Forelimb muscle (tissue), 1 donor: ENCODE data around the gene MROH9. TPM values are rescaled to one million over a fixed set of nuclear protein-coding genes. Genes with fewer than 3 reads are reported as not detected.
"Not testable (repeated sequence)": the region's sequence is repeated elsewhere in the genome, so short reads cannot be mapped to it uniquely, and the experiment has no call there.

ENCODE experiments used
- DNase-seq: peaks from one replicate; pipeline ENCODE4 v3.0.0-alpha.2; 2013; ENCODE audit warnings: low read depth
- polyA plus RNA-seq: library from polyadenylated mRNA; unstranded; fragments of 120-200 nt; gene quantifications from one replicate; pipeline ENCODE4 v1.2.1, GENCODE V29; 2013; ENCODE audit not compliant: insufficient read length

The MROH9 gene, protein sequence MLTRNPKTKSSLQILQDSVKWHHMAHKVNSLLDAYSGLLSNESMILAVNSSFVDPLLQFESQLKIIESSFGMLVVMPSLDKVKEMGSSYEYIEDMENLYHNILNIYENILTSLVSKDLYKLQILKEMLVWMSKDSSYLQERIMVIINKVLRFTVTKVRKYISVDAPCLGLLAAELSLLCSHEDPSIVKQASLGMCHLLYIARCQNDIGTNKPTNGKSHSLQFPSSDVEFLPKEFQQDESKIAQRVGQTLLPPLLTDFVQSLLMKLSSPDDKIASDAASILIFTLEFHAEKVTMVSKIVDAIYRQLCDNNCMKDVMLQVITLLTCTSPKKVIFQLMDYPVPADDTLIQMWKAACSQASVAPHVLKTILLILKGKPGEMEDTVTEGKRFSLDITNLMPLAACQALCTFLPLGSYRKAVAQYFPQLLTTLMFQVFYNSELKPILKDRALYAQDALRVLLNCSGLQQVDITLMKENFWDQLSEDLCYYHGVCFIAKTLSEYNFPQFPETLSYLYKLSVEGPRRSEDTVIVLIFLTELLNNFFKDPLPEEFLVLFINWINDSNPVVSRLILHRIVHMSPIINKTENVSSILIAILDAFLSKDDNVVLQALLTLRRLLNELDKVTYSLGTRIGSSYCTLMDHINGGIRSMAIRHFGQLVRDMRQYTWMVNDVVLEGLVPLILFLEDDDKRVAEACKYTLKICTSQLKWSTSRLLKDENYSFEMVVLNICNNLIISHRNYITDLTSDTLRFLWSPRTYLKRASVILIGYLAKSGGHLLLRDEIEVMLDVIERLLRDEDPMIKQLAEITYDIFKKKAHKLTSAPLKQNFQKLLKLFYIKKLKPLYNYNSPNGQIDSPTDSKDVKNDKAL
- not detected for polyA plus RNA-seq

DNA sequence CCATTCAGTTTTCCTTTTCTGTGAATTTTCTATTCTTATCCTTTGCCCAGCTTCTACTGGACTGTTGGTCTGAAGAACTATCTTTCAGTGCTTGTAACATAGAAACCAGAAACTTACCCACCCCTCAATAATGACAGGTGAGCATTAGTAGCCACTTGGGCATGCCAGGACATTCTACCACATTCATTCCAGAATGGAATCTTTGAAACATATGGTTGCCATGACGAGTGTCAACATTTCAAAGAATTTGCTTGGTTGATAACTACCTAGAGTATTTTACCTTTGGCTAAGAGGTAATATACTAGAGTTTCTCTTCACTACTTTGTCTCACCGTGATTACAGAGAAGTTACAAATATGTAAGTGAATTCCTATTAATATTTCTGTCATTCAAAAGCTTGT lies at the start of gene MROH9:
MROH9 (plus strand) TSS at position 304 of the 400 bp plus-strand sequence. CDS start 10,023 bp downstream, outside the sequence.
- DNase-seq: no peak

DNA sequence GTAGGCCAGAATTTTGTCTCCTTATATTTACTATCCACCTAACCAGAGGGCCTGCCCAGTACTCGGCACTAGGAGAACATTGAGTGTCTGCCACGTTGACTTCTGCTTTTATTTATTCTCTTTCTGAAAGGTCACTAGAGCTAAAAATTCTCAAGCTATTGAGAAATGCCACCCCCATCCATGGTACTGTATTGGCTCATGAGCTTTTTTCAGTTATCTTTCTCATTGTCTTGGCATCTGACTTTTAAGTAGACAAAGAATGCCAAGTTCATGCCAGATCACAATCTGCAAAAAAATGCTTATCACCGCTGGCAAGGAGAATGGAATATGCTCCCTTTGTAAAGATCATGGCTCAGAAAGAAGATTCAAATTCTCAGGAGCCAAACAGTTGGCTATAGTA lies 49.8 kb upstream of the MROH9 start:
- no peak for DNase-seq

DNA sequence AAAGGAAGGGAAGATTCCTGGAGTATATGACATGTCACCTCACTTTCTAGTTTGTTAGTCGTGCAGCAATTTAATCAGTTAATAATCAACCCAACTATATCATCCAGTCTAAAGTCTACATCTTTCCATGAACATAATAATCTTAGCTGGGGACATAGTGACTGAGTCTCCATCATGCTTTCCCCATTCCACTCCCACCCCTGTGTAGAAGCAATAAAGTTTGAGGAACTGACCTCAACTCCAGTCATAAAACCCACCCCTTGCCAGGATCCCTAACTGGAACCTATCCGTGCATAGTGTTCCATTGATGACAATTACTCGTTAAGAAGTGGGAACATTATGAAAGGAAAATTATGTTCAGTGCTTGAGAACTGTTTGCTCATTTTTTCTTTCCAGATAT lies 48.9 kb upstream of the MROH9 start:
- no peak for DNase-seq

DNA sequence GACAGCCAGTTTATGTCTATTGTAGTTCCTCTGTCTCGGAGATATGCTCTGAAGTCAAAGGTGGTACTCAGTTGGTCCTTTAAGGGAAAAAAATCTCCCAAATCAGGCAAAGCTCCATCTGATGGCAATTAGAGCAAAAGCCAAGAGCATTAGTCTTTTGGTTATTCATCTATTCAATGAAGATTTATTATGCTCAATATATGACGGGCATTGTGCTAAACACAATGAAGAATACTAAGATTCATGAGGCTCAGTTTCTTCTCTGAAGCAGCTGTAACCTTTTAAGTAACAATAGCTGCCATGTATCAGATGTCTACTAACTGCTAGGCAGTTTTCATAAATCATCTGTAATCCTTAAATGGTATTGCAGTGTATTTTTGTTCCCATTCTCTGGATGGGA lies 47.6 kb upstream of the MROH9 start:
- DNase-seq: no peak

DNA sequence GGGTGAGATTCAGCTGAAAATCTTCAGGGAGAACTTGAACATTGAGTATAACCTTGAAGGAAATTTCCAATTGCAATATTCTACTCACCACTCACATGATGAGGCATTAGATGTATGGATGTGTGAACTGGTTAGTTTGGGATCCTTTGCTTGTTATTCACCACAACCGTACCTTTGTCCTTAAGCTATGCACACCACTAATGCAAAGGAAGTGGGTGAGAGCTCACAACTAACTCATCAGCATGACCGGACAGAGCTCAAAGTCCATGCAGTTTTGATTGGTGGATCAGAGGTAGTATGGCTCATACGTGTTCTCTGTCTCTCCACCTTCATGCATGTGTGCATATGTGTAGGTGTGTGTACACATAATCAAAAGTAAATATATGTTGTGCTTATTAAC lies 43.5 kb upstream of the MROH9 start:
- no peak for DNase-seq

DNA sequence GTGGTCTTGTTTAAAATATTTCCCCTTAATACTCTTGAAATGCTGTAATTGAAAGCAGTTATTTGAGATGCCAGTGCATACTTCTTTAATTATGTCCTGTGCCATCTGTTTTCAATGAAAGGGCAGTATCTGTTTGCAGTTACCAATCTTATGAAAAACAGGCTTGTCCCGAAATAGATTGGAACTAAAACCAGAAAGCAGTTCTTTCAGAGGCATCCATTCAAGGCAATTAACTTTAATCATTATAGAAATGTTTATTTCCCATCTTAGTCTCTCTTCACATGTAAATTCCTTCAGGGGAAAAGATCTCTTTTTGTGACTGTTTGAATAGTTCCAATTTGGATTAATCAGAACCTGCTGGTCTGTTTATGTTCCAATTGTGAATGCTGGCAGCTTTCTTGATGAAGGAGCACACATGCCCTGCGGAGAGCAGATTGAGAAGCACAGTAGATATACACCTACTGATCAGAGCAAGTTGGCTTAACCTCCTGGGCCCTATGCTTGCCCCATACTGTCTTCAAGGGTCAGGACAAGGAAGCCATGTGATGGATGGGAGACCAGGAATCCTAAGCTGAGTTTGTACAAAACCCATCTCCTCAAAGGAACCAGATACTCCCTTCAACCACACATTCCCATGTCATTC lies 41.6 kb upstream of the MROH9 start:
- no peak for DNase-seq

DNA sequence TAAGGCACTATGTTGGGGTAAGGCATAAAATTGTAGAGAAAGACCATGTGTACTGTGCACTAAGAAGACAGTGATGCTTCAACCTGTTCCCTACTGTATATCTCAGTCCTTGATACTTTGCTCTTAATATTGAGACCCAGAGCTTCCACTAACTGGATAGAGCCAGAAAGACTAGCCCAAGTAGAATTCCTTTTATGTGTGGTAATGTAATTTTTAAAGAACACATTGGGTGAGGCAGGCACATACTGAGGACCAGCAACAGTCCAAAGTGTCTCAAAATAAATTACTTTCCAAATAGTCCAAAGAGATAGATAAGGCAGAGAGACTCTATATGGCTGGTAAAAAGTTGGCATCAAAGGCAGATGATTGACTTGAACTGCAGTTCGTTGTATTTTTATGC lies 31.4 kb upstream of the MROH9 start:
- DNase-seq: no peak

DNA sequence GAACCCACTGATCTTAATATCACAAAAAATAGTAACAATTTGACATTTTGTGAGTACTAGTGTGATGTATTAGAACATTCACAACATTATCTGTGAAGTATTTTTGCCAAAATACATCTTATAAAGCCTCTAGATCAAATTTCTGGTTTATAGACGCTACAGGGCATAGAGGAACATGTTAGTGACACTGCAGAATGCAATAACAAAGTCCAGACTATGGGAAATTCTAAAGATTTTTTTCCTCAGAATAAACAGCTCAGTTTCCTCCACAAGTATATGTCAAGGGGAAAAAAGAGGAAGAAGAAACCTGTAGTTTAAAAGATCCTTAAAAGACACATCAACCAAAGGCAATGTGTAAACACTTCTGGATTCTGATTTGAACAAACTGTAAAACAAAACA lies 26.4 kb upstream of the MROH9 start:
- no peak for DNase-seq

DNA sequence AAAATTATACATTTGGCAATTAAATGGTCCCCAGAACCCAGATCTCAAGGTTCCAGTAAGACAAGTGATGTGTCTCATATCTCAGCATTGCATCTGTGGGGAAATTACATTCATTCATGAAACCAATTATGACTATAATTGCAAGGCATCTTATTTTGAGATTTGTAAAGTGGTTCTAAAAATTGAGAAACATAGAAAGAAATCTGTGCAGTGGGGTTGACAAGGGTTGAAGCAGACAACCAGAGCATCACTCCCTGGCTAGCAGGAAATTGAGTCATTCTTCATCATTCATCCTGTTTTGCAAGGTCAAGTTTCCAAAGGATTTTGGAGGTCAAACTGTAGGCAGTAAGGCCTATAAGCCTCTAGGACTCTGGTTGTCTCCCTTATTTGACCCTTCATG lies 25.1 kb upstream of the MROH9 start:
- DNase-seq: no peak

DNA sequence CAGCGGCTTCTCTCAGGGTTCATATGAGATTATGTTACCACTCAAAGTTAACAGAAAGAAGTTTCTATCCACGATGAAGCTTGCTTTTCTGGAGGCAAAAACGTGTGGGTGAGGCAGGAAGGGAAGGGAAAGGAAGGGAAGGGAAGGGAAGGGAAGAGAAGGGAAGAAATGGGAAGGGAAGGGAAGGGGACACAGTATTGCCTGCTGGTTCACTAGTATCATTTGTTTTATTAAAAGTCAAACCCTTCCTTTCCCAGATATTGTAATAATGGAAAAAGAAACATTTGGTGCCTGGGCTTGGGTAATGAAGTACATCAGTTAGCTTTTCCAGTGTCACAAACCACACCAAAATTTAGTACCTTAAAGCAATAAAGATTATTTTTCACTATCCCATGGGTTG lies 18.0 kb upstream of the MROH9 start:
- DNase-seq: no peak

DNA sequence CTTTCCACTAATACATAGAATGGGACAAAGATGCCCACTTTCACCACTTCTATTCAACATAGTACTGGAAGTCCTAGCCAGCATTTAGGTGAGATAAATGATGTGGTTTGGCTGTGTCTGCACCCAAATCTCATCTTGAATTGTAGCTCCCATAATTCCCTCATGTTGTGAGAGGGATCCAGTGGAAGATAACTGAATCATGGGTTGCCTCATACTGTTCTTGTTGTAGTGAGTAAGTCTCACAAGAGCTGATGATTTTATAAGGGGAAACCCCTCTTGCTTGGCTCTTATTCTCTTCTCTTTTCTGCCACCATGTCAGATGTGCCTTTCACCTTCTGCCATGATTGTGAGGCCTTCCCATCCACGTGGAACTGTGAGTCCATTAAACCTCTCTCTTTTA lies 10.7 kb upstream of the MROH9 start:
- not testable (repeated sequence) for DNase-seq

DNA sequence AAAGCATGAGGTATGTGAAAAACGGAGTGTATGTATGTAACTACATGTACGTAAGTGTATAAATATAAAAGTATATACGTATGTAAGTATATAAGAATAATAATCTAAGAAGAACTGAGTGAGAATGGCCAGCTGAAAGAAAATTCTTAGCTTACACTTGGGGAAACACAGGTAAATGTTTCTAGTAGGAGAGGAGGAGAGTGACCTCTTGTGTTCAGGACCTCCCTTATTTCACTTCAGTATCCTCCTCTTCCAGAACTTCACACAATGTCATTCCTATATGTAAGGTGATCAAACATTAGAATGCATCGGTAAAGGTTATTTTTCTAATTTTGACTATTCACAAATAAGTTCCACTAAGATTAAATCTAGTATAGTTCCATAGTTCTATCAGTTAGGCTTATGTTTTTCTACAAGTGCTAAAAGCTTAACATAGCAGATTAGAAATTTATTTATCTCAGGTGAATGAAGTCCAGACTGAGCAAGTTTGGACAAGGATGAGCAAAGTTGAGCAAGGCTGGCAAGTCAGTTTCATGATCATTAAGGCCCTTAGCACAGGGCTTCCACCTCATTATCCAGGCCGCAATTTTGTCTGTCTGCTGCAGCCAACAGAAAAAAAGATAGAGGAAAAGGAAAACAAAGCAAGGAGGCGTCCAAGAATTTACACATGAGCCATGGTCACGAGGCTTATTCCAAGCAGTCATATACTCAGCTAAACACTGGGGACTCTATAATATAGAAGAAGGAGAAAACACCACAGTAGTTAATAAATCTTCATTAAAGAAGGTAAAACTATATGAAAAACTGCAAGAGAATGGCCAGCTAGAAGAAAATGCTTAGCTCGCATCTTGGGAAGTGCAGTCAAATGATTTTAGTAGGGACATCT lies 7.1 kb upstream of the MROH9 start:
- DNase-seq: no peak

DNA sequence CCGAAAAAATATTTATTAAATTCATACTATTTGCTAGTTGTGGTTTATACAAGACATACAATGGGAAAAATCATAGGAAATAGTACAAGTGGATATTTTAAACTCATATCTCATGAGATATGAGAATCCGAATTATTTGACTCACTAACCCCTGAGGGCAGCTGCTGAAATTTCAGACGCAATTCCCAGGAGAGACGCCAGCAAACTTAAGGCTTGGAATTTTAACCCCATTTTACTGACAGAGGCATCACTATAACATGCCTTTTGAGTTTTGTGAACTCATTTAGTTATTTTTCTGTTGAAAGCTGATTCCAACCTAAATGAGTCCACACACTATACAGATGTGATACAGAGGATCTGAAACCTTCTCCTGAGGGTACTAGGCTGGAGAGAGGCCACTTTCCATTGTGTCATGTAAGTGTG lies 5.9 kb upstream of the MROH9 start:
- no peak for DNase-seq

DNA sequence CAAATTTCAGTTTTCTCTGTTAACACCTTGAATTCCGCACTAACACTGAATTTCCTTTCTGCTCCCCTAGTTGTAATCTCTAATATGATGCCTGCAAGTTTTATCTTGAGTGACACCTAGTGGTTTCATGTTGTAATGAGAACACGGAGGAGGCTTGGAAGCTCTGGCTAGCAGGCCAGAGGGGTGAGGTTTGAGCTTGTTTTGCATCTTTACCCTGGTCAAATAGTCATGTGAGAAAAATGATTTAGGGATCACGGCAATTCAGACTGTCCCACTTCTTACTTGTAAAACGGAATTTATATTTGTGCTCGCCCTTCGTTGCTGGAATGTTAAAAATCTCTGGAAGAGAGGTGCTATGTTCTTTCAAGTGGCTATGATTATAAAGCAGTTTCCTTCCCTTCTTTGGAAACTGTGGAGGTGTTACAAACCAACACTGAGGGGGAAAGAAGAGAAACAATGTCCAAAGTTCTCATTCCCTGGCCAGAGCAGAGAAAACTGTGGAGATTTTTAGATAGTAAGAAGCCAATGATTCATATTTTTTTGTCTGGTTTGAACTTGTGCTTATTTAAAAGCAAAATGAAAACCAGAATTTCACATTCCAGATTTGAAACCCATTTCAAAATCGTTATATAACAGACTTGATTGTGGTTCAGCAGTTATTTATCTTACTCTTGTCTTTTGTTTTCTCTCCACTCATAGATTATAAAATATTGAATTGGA lies 5.3 kb upstream of the MROH9 start:
- peak; percentile 50 for DNase-seq

DNA sequence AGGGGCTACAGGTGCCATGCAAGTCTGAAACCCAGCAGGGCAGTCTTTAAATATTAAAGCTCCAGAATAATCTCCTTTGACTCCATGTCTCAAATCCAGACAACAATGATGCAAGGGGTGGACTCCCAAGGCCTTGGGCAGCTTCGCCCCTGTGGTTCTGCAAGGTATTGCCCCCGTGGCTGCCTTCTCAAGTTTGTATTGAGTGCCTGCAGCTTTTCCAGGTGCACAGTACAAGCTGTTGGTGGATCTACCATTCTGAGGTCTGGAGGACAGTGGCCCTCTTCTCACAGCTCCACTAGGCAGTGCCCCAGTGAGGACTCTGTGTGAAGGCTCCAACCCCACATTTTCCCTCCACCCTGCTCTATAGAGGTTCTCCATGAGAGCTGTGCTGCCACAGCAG lies 3.7 kb upstream of the MROH9 start:
- DNase-seq: no peak

DNA sequence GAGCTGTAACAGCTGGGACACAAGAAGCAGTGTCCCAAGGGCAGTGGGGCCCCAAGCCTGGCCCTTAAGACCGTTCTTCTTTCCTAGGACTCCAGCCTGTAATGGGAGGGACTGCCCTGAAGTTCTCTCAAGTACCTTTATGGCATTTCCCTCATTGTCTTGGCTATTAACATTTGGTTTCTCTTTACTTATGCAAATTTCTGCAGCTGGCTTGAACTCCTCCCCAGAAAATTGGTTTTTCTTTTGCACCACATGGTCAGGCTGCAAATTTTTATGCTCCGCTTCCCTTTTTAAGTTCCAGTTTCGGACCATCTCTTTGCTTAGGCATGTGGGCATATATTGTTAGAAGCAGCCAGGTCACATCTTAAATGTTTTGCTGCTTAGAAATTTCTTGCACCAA lies 3.1 kb upstream of the MROH9 start:
- DNase-seq: no peak

DNA sequence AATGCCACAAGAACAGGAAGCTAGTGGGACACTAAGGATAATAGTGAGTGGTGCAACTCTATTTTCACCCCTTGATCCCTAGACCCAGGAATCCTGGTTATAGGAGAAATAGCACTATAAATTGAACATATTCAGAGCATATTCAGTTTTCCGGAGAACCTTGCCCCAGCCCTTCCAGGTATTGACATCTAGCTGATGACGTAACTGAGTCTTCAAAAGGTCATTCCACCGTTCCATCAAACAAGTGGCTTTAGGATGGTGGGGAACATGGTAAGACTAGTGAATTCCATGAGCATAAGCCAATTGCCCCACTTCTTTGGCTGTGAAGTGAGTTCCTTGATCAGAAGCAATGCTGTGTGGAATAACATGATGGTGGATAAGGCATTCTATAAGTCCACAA lies 2.9 kb downstream of the MROH9 start:
- DNase-seq: no peak

DNA sequence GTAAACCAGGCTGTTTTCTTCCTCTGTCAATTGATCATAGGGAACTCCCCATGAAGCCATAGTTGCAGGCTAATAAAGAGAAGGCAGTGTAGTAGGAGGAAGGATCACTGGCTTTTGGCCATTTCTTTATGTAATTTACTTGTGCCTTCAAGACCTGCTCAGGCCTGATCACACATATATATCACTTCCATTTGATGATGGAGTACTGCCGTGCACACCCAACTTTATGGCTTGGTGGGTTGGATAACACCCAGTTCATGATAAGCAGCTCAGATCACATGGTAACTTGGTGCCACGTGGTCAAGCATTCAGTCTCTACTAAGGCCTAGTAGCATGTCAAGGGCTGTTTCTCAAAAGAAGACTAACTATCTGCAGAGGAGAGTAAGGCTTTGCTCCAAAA lies 4.1 kb downstream of the MROH9 start:
- no peak for DNase-seq

DNA sequence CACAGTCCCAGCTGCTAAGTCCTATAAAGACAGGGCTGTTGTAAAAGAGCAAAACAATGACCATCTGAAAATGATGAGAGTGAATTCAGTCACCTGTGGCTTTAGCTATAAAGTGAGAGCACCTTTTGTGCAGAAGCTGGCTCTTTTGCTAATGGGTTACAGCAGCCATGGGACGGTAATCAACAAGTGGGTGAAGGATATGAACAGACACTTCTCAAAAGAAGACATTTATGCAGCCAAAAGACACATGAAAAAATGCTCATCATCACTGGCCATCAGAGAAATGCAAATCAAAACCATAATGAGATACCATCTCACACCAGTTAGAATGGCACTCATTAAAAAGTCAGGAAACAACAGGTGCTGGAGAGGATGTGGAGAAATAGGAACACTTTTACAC lies 16.4 kb downstream of the MROH9 start:
- not testable (repeated sequence) for DNase-seq

DNA sequence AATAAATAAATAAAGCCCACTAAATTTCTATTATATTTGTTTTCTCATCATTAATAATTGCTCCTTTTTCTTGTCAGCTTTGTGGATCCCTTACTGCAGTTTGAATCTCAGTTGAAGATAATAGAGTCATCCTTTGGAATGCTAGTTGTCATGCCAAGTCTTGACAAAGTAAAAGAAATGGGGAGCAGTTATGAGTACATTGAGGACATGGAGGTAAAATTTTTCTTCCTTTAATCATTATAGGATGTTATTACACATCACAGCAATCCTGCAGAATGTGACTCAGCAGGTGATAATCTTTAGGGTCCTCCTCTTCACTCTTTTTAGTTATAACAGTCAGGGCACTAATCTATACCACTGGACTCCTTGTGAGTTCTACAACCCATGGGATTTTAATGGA lies 24.1 kb downstream of the MROH9 start:
- no peak for DNase-seq

DNA sequence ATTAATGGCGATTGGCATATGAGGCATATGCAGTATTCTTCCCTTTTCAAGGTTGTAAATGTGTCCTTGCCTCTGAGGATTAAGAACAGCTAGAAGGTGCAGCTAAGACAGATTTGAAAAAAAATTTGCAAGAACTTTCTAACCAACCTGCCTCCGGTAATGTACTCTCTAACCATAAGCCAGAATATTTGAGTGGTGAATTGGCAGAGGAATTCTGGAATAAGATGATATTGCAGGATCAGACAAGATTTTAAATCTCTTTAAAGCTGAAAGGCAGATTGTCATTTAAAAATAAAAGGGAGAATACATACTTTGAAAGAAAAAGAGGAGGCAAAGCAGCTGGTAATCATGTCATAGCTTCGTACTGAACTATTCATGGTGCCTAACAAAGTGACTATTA lies 29.2 kb downstream of the MROH9 start:
- no peak for DNase-seq
